Neural progenitor cell (in vitro differentiated cells): Measurements from ENCODE around the gene CISTR.

Experiments used
- EZH2 ChIP-seq: fragments of 200-600 bp; sonication (generic); IDR thresholded peaks from 2 replicates; pipeline ENCODE4 v1.6.1; 2017; ENCODE audit warnings: antibody characterized with exemption, mild to moderate bottlenecking, moderate library complexity
- EZH2phosphoT487 ChIP-seq: fragments of 200-600 bp; sonication (generic); IDR thresholded peaks from 2 replicates; pipeline ENCODE4 v1.6.1; 2017; ENCODE audit warnings: antibody characterized with exemption
- TF ChIP-seq, protein P1 (sequence below): fragments of 200-600 bp; sonication (generic); IDR thresholded peaks from 2 replicates; pipeline ENCODE4 v1.5.1; 2017; ENCODE audit warnings: antibody characterized with exemption, mild to moderate bottlenecking

GRCh38 chr12:53739214-53740129 lies 12.3 kb downstream of the CISTR start:
- TF ChIP-seq, protein P1, sequence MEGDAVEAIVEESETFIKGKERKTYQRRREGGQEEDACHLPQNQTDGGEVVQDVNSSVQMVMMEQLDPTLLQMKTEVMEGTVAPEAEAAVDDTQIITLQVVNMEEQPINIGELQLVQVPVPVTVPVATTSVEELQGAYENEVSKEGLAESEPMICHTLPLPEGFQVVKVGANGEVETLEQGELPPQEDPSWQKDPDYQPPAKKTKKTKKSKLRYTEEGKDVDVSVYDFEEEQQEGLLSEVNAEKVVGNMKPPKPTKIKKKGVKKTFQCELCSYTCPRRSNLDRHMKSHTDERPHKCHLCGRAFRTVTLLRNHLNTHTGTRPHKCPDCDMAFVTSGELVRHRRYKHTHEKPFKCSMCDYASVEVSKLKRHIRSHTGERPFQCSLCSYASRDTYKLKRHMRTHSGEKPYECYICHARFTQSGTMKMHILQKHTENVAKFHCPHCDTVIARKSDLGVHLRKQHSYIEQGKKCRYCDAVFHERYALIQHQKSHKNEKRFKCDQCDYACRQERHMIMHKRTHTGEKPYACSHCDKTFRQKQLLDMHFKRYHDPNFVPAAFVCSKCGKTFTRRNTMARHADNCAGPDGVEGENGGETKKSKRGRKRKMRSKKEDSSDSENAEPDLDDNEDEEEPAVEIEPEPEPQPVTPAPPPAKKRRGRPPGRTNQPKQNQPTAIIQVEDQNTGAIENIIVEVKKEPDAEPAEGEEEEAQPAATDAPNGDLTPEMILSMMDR = no peak
- TF ChIP-seq EZH2phosphoT487 = peak; percentile 48
- peak; percentile 84 for TF ChIP-seq EZH2
